UCSD-AML1 (cell line): ENCODE measurements around the gene OAS1.
"Not testable (repeated sequence)": the region's sequence is repeated elsewhere in the genome, so short reads cannot be mapped to it uniquely, and the experiment has no call there.

Experiments used
- DNase-seq: peaks from one replicate; lab custom pipeline; 2025; ENCODE audit not compliant: unreplicated experiment; lab: John Stamatoyannopoulos, UW

The OAS1 gene

DNA sequence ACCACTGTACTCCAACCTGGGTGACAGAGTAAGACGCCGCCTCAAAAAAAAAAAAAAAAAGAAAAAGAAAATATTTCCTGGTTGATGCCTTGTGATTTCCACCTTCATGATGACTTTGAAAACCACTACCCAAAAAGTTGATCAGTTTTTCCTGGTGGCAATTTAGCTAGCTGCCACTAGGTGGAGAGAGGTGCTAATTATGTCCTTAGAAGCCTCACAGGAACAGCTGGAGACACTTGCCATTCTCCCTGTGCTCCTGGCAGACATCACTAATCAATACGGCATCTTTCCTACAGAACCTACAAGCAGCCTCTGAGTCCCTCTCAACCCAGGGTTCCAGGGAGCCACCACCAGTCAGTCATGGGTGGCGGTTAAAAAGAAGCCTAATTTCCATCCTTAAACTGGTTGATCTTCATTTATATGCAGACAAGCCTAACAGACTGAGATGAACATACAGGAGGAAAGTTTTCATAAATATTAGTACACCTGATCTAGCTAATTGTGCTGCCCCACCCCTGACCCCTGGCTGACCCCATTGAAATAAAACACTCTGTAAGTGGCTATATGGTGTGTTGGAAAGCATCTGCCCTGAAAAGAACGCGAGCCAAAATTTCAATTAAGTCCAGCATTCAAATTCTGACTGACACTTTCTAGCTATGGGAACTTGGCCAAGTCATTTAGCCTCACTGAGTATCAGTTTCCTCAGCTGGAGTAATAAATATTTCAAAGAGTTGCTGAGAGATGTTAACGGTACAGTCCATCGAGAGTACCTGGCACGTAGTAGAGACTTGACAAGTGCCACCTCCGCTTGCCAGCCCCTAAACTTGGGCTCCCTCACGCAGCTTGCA lies 6.2 kb upstream of the OAS1 start:
- no peak for DNase-seq

- no peak for DNase-seq
These were observed 5.5 kb upstream of the OAS1 start for GRCh38 chr12:112901271-112901670.

DNA sequence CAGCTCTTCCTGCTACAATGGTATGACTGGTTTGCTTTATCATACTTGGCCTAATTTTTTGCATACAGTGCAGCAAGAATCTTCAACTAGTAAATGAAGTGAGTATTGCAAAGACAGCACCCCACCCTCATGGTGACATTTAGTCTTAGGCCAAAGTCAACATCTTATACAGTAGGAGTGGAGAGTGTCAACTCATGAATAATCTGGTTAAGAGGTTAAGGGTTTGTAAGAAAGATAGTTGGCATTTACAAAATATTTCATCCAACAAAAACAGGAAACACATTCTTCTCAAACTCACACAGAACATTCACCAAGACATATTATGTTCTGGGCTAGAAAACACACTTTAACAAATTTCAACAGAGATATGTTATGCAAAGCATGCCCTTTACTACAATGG lies 2.2 kb upstream of the OAS1 start:
- no peak for DNase-seq

GRCh38 chr12:112905451-112906089 lies 1.2 kb upstream of the OAS1 start:
- no peak for DNase-seq

GRCh38 chr12:112907415-112908157 lies 824 bp downstream of the OAS1 start:
- no peak for DNase-seq

GRCh38 chr12:112908548-112908947 lies 1.8 kb downstream of the OAS1 start:
- DNase-seq, result no peak

GRCh38 chr12:112909693-112910092 lies 2.9 kb downstream of the OAS1 start:
- DNase-seq, result no peak

DNA sequence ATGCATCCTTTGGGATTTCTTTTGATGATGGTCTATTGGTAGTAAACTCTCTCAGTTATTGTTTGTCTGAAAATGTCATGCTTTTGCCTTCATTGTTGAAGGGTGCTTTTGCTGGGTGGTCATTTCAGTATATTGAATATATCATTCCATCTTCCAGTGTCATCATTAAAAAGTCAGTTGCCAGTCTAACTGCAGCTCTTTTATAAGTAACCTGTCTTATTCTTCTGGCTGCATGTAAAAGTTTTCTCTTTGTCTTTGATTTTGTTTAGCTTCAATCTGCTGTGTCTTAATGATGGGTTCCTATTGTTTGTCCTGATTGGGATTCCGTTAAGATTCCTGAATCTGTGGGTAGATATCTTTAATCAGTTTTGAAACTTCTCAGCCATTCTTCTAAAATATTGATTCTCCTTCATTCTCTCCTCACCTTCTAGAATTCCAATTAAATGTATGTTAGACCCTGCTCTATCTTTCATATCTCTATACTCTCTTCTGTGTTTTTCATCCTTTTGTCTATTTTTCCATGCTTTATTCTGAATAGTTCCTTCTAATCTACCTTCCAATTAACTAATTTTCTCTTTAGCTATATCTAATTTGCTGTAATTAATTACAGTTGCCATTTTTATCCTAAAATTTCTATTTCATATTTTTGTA lies 6.4 kb downstream of the OAS1 start:
- no peak for DNase-seq

GRCh38 chr12:112913888-112914287 lies 7.1 kb downstream of the OAS1 start:
- DNase-seq, result not testable (repeated sequence)

- no peak for DNase-seq
These were observed 9.5 kb downstream of the OAS1 start for GRCh38 chr12:112916270-112916669.

DNA sequence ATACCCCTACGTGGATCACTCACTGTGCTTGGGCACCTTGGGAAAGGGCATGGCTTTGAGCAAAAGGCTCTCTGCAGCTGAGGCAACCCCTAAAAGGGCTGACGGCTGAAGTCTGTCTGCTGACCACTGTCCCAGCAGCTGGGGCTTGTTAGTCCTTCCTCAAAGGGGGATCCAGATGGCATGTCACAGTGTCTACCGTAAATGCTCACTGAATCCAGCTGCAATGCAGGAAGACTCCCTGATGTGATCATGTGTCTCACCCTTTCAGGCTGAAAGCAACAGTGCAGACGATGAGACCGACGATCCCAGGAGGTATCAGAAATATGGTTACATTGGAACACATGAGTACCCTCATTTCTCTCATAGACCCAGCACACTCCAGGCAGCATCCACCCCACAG lies 12.4 kb downstream of the OAS1 start:
- DNase-seq, result no peak

GRCh38 chr12:112924986-112925385 lies 18.2 kb downstream of the OAS1 start:
- peak; percentile 31 for DNase-seq

- not testable (repeated sequence) for DNase-seq
These were observed 19.8 kb downstream of the OAS1 start for GRCh38 chr12:112926416-112927033.

GRCh38 chr12:112927475-112927874 lies 20.7 kb downstream of the OAS1 start:
- no peak for DNase-seq

- DNase-seq, result no peak
These were observed 21.2 kb downstream of the OAS1 start for GRCh38 chr12:112927925-112928324.

- peak; percentile 30 for DNase-seq
These were observed 22.2 kb downstream of the OAS1 start for GRCh38 chr12:112928978-112929377.

DNA sequence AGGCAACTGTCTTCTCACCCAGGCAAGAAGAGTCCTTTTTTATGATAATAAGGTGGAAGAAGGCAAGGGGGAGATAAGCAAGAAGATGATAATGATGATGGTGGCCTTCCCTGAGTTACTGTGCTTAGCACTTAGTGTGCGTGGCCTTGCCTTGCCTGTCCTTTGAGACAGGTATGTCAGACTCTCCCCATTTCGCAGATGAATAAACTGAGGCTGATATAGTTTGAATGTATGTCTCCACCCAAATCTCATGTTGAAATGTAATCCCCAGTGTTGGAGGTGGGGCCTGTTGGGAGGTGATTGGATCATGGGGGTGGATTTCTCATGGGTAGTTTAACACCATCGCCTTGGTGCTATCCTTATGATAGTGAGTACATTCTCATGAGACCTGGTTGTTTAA lies 23.0 kb downstream of the OAS1 start:
- no peak for DNase-seq

- no peak for DNase-seq
These were observed 23.6 kb downstream of the OAS1 start for GRCh38 chr12:112930350-112930749.

DNA sequence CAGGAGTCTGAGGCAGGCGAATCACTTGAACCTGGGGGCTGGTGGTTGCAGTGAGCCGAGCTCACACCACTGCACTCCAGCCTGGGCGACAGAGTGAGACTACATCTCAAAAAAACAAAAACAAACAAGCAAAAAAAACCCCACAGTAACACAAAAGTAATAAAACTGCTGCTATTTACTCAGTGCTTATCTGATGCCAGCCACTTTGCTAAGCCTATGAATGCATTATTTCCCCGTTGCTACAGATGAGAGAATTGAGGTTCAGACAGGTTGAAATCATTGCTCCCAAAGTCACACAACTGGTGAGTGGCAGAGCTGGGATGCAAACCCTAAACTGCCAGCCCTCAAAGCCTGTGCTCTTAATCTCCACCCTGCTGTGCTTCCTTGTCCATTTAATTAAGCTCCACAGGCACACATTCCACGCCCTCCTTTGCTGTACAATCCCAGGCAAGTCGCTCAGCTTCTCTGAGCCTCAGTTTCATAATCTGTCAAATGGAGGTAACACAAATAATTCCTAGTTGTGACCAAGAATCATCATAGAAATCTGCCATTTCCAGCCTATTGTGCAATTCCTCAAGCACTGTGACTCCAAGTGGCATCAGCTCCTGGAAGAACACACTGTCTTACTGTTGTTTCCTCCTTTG lies 25.8 kb downstream of the OAS1 start:
- no peak for DNase-seq

GRCh38 chr12:112933129-112933505 lies 26.4 kb downstream of the OAS1 start:
- DNase-seq, result no peak
